Astrocyte (in vitro differentiated cells and primary cell): Measurements from ENCODE around the gene CBARP. TPM values are rescaled to one million over a fixed set of nuclear protein-coding genes. Genes with fewer than 3 reads are reported as not detected.

Source experiments
- DNase-seq: peaks from one replicate; pipeline ENCODE4 v3.0.0-alpha.2; 2010; ENCODE audit warnings: low read depth
- FAIRE-seq: peaks from 2 replicates; lab custom pipeline; 2011; peaks lifted over from hg19 to GRCh38; lab: Jason Lieb, UNC
- H2AFZ ChIP-seq: 2 replicates; pipeline ENCODE4 v1.6.0; 2012; ENCODE audit warnings: low read depth, low read length, inconsistent platforms
- H3K27ac ChIP-seq: 2 replicates; pipeline ENCODE4 v1.5.1; 2011; ENCODE audit warnings: low read depth, low read length, inconsistent platforms
- H3K27me3 ChIP-seq: 2 replicates; pipeline ENCODE4 v1.6.0; 2011; ENCODE audit warnings: low read length, inconsistent platforms; ENCODE audit not compliant: insufficient read depth
- H3K36me3 ChIP-seq: 2 replicates; pipeline ENCODE4 v1.5.1; 2011; ENCODE audit warnings: low read length, inconsistent platforms; ENCODE audit not compliant: insufficient read depth
- H3K4me1 ChIP-seq: 2 replicates; pipeline ENCODE4 v1.5.1; 2011; ENCODE audit warnings: low read length, inconsistent platforms; ENCODE audit not compliant: insufficient read depth
- H3K4me2 ChIP-seq: 2 replicates; pipeline ENCODE4 v1.6.0; 2012; ENCODE audit warnings: low read length, inconsistent platforms
- H3K4me3 ChIP-seq: 2 replicates; pipeline ENCODE4 v1.5.1; 2011; ENCODE audit warnings: low read depth, mild to moderate bottlenecking, low read length, inconsistent platforms; ENCODE audit not compliant: insufficient read depth
- H3K79me2 ChIP-seq: 2 replicates; pipeline ENCODE4 v1.6.0; 2012; ENCODE audit warnings: mild to moderate bottlenecking, low read length, inconsistent platforms; ENCODE audit not compliant: insufficient read depth
- H3K9ac ChIP-seq: 2 replicates; pipeline ENCODE4 v1.6.0; 2012; ENCODE audit warnings: mild to moderate bottlenecking, low read length, inconsistent platforms
- H3K9me3 ChIP-seq: 2 replicates; pipeline ENCODE4 v1.5.1; 2012; ENCODE audit warnings: low read depth, mild to moderate bottlenecking, low read length, inconsistent platforms; ENCODE audit not compliant: insufficient read depth
- H4K20me1 ChIP-seq: 2 replicates; pipeline ENCODE4 v1.6.0; 2012; ENCODE audit warnings: low read length, inconsistent platforms; ENCODE audit not compliant: insufficient read depth
- H3K27ac Mint-ChIP-seq: one replicate; pipeline ENCODE4 v1.8.0; 2021; ENCODE audit warnings: mild to moderate bottlenecking, mixed read lengths; ENCODE audit not compliant: unreplicated experiment
- H3K27me3 Mint-ChIP-seq: one replicate; pipeline ENCODE4 v1.8.0; 2021; ENCODE audit warnings: low read depth, mixed read lengths; ENCODE audit not compliant: unreplicated experiment
- H3K36me3 Mint-ChIP-seq: one replicate; pipeline ENCODE4 v1.8.0; 2021; ENCODE audit warnings: low read depth, mixed read lengths; ENCODE audit not compliant: unreplicated experiment
- H3K4me1 Mint-ChIP-seq: one replicate; pipeline ENCODE4 v1.8.0; 2021; ENCODE audit warnings: low read depth, mixed read lengths; ENCODE audit not compliant: unreplicated experiment
- H3K4me3 Mint-ChIP-seq: one replicate; pipeline ENCODE4 v1.8.0; 2021; ENCODE audit warnings: mild to moderate bottlenecking, moderate library complexity, mixed read lengths; ENCODE audit not compliant: unreplicated experiment
- H3K9me3 Mint-ChIP-seq: one replicate; pipeline ENCODE4 v1.8.0; 2021; ENCODE audit warnings: mild to moderate bottlenecking, mixed read lengths; ENCODE audit not compliant: unreplicated experiment
- EZH2 ChIP-seq: IDR thresholded peaks from 2 replicates; pipeline ENCODE4 v1.6.1; 2012; ENCODE audit warnings: mild to moderate bottlenecking, low read length, inconsistent platforms; ENCODE audit not compliant: insufficient read depth
- total RNA-seq: library from RNA; stranded (reverse); gene quantifications from 2 replicates; pipeline ENCODE4 v1.2.1, GENCODE V29; 2021
- TF ChIP-seq, protein P1 (sequence below): IDR thresholded peaks from 2 replicates; pipeline ENCODE4 v1.5.1; 2011; ENCODE audit warnings: low read depth, mild to moderate bottlenecking, inconsistent platforms, low read length, moderate library complexity; ENCODE audit not compliant: insufficient read depth

The CBARP gene
- total RNA-seq, 1 donor from 2014 or later: 19.8 TPM

DNA sequence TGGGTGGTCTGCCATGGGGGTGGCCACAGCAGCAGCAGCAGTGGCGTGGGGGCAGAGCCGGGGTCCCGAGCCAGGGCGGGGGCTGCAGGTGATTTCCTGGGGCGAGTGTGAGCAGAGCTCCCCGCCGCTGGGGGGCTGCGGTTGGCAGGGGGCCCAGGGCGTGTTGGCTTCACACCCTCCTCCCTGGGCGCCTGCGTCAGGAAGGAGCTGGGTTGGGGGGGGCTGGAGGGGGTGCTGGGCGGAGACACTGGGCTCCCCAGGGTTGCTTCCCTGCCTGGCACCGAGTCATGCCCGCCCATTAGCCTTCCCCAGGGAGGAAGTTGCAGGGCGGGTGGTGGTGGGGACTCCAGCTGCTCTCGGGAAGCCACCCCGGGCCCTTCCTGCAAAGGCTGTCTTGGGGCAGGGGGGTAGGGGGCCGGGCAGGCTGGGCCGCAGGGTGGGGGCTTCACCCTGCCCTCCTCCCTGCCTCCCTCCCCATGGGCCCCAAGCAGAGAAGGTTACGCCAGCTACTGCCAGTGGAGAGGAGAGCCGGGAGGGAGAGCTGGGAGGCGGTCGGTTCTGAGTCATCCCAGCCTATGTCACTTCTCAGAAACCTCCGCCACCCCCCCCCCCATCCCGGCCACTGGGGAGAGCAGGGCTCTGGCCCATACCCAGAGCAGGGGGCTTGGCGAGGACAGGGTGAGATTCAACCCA lies 15.2 kb upstream of the CBARP start:
- no peak overlapping the region for H2AFZ ChIP-seq
- H4K20me1 ChIP-seq: peaks cover 61% of the 10 kb centered on the region
- H3K4me3 ChIP-seq: peak overlapping the region; percentile 84
- H3K4me1 ChIP-seq: peaks cover 42% of the 10 kb centered on the region
- no peaks in the 10 kb centered on the region for H3K27me3 Mint-ChIP-seq
- peak overlapping the region; percentile 57 for H3K4me3 Mint-ChIP-seq
- peaks cover 6% of the 10 kb centered on the region for H3K36me3 Mint-ChIP-seq
- peak overlapping the region; percentile 87 for H3K27ac Mint-ChIP-seq
- TF ChIP-seq, protein P1, sequence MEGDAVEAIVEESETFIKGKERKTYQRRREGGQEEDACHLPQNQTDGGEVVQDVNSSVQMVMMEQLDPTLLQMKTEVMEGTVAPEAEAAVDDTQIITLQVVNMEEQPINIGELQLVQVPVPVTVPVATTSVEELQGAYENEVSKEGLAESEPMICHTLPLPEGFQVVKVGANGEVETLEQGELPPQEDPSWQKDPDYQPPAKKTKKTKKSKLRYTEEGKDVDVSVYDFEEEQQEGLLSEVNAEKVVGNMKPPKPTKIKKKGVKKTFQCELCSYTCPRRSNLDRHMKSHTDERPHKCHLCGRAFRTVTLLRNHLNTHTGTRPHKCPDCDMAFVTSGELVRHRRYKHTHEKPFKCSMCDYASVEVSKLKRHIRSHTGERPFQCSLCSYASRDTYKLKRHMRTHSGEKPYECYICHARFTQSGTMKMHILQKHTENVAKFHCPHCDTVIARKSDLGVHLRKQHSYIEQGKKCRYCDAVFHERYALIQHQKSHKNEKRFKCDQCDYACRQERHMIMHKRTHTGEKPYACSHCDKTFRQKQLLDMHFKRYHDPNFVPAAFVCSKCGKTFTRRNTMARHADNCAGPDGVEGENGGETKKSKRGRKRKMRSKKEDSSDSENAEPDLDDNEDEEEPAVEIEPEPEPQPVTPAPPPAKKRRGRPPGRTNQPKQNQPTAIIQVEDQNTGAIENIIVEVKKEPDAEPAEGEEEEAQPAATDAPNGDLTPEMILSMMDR: no peak
- no peak for TF ChIP-seq EZH2
- H3K9me3 Mint-ChIP-seq: no peaks in the 10 kb centered on the region
- peak; percentile 95 for DNase-seq
- peak overlapping the region; percentile 89 for H3K27ac ChIP-seq
- FAIRE-seq: no peak
- H3K4me1 Mint-ChIP-seq: peaks cover 10% of the 10 kb centered on the region
- H3K4me2 ChIP-seq: peak overlapping the region; percentile 100
- peak overlapping the region; percentile 88 for H3K9ac ChIP-seq
- peaks cover 78% of the 10 kb centered on the region for H3K79me2 ChIP-seq
- H3K36me3 ChIP-seq: peaks cover 24% of the 10 kb centered on the region
- H3K9me3 ChIP-seq: no peaks in the 10 kb centered on the region
- no peaks in the 10 kb centered on the region for H3K27me3 ChIP-seq

DNA sequence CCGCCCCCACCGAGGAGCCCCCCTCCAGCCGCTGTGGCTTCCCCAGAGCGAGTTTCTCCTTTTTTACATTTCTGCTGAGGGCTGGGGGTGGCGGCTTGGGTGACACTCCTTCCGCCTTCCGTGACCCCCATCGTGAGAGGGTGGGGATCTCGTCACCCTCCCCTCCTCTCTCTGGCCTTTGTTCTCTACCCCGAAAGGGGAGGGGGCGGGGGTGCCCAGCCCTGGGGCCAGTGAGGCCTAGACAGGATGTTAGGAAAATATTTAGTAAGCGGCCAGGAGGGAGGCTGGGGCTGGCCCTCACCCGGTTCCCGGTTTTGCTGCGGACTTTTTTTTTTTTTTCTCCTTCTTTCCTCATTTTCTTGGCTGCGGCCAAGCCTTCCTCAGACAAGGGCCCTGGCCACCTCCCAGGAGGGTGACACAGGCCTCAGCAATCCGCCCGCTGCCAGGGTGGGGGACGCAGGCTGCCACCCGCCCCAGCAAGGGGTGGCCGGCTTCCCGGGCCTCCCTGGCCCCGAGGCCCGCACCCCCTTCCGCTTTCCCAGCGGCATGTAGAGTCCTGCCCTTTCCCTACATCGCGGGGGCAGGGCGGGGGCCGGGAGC lies 14.5 kb upstream of the CBARP start:
- no peaks in the 10 kb centered on the region for H3K27me3 Mint-ChIP-seq
- peaks cover 41% of the 10 kb centered on the region for H3K4me1 ChIP-seq
- H3K36me3 ChIP-seq: peaks cover 22% of the 10 kb centered on the region
- peak; percentile 93 for DNase-seq
- H3K27ac Mint-ChIP-seq: peak overlapping the region; percentile 26
- no peak for FAIRE-seq
- no peaks in the 10 kb centered on the region for H3K9me3 ChIP-seq
- H3K27me3 ChIP-seq: no peaks in the 10 kb centered on the region
- peaks cover 54% of the 10 kb centered on the region for H4K20me1 ChIP-seq
- no peaks in the 10 kb centered on the region for H3K9me3 Mint-ChIP-seq
- no peak overlapping the region for H2AFZ ChIP-seq
- no peak for TF ChIP-seq EZH2
- TF ChIP-seq, protein P1: no peak
- peak overlapping the region; percentile 100 for H3K4me2 ChIP-seq
- H3K4me3 Mint-ChIP-seq: peak overlapping the region; percentile 92
- peaks cover 79% of the 10 kb centered on the region for H3K79me2 ChIP-seq
- H3K9ac ChIP-seq: peak overlapping the region; percentile 88
- peaks cover 5% of the 10 kb centered on the region for H3K4me1 Mint-ChIP-seq
- peak overlapping the region; percentile 84 for H3K4me3 ChIP-seq
- peak overlapping the region; percentile 89 for H3K27ac ChIP-seq
- H3K36me3 Mint-ChIP-seq: peaks cover 2% of the 10 kb centered on the region
